Measurements from ENCODE around the gene NYNRIN. TPM values are rescaled to one million over a fixed set of nuclear protein-coding genes. Genes with fewer than 3 reads are reported as not detected.

Gene NYNRIN
- total RNA-seq, 2 experiments from 2014 or later: 0.07 to 0.16 TPM

GRCh38 chr14:24463017-24463883, 64.4 kb downstream of the NYNRIN start:
- Mint-ChIP-seq H3K27me3 (no peaks in the 10 kb centered on the region), H3K27ac (peak overlapping the region; percentile 10), H3K36me3 (ENCODE audit: low read depth) (no peaks in the 10 kb centered on the region), H3K4me1 (peaks cover 29% of the 10 kb centered on the region), H3K9me3 (ENCODE audit: low read depth) (no peaks in the 10 kb centered on the region), H3K4me3 (no peak overlapping the region)
- CTCF ChIA-PET: interaction anchor here (1.0 kb wide), 1 partner anchor 32 kb away, joined by 4 read pairs; no protein-coding TSS in a partner anchor
- POLR2A ChIA-PET: no interaction called here
- intact Hi-C loops (cut with DNase I, micrococcal nuclease): no loop called here
- DNase-seq: no peak
- no peak for ATAC-seq

- no peak for DNase-seq
- H3K4me1 Mint-ChIP-seq: peaks cover 29% of the 10 kb centered on the region
- H3K27me3 Mint-ChIP-seq: no peaks in the 10 kb centered on the region
- no peaks in the 10 kb centered on the region for H3K9me3 Mint-ChIP-seq (ENCODE audit: low read depth)
- no peaks in the 10 kb centered on the region for H3K36me3 Mint-ChIP-seq (ENCODE audit: low read depth)
- no peak for ATAC-seq
- H3K4me3 Mint-ChIP-seq: no peak overlapping the region
- H3K27ac Mint-ChIP-seq: peak overlapping the region; percentile 49
- ChIA-PET CTCF (no interaction called here), POLR2A (no interaction called here)
- intact Hi-C loops (cut with DNase I, micrococcal nuclease): no loop called here
Measured at GRCh38 chr14:24463884-24464785, 65.3 kb downstream of the NYNRIN start.

GRCh38 chr14:24465368-24465767, 66.6 kb downstream of the NYNRIN start:
- H3K9me3 Mint-ChIP-seq (ENCODE audit: low read depth): peaks cover under 1% of the 10 kb centered on the region
- peak overlapping the region; percentile 34 for H3K27ac Mint-ChIP-seq
- no peak overlapping the region for H3K4me3 Mint-ChIP-seq
- ChIA-PET CTCF (no interaction called here), POLR2A (no interaction called here)
- H3K4me1 Mint-ChIP-seq: peaks cover 29% of the 10 kb centered on the region
- H3K27me3 Mint-ChIP-seq: no peaks in the 10 kb centered on the region
- no peaks in the 10 kb centered on the region for H3K36me3 Mint-ChIP-seq (ENCODE audit: low read depth)
- no peak for DNase-seq
- peak; percentile 39 for ATAC-seq
- intact Hi-C loops (cut with DNase I, micrococcal nuclease): no loop called here

- Mint-ChIP-seq H3K27me3 (no peaks in the 10 kb centered on the region), H3K4me1 (peaks cover 29% of the 10 kb centered on the region), H3K9me3 (ENCODE audit: low read depth) (peaks cover 2% of the 10 kb centered on the region), H3K27ac (no peak overlapping the region), H3K36me3 (ENCODE audit: low read depth) (no peaks in the 10 kb centered on the region), H3K4me3 (no peak overlapping the region)
- ATAC-seq (no peak), DNase-seq (no peak)
- POLR2A ChIA-PET: no interaction called here
- intact Hi-C loops (cut with DNase I, micrococcal nuclease): no loop called here
- CTCF ChIA-PET: no interaction called here
Measured at GRCh38 chr14:24465805-24466204, 67.0 kb downstream of the NYNRIN start.

Other genes starting within 250 kb of the NYNRIN start
- 100 to 1,000 TPM; 172 to 209 TPM for gene IRF9, start 237.7 kb upstream of the NYNRIN start, total RNA-seq
- gene REC8, start 226.9 kb upstream of the NYNRIN start, total RNA-seq: 10 to 100 TPM; 25.6 to 27.7 TPM
- 10 to 100 TPM; 73.4 to 73.7 TPM for gene IPO4, start 210.2 kb upstream of the NYNRIN start, total RNA-seq
- 10 to 100 TPM; 17.0 to 24.4 TPM for gene TM9SF1, start 203.6 kb upstream of the NYNRIN start, total RNA-seq
- gene TSSK4, start 193.3 kb upstream of the NYNRIN start, total RNA-seq: under 1 TPM; 0.14 to 0.30 TPM
- 10 to 100 TPM; 48.8 to 73.0 TPM for gene CHMP4A, start 185.5 kb upstream of the NYNRIN start, total RNA-seq
- 10 to 100 TPM in 1 of 2 experiments, 1 to 10 TPM in 1; 4.5 to 11.7 TPM for gene MDP1, start 182.9 kb upstream of the NYNRIN start, total RNA-seq
- gene NEDD8, start 166.6 kb upstream of the NYNRIN start, total RNA-seq: 100 to 1,000 TPM; 187 to 217 TPM
- gene GMPR2, start 166.1 kb upstream of the NYNRIN start, total RNA-seq: 10 to 100 TPM; 56.7 to 59.6 TPM
- gene TINF2, start 156.4 kb upstream of the NYNRIN start, total RNA-seq: 100 to 1,000 TPM in 1 of 2 experiments, 10 to 100 TPM in 1; 87.4 to 108 TPM
- gene TGM1, start 135.8 kb upstream of the NYNRIN start, total RNA-seq: 1 to 10 TPM; 4.8 to 7.4 TPM
- gene RABGGTA, start 127.4 kb upstream of the NYNRIN start, total RNA-seq: 10 to 100 TPM; 52.1 to 56.0 TPM
- 10 to 100 TPM; 11.7 to 14.6 TPM for gene DHRS1, start 99.2 kb upstream of the NYNRIN start, total RNA-seq
- 10 to 100 TPM; 24.4 to 32.5 TPM for gene NOP9, start 99.2 kb upstream of the NYNRIN start, total RNA-seq
- gene CIDEB, start 91.0 kb upstream of the NYNRIN start, total RNA-seq: 10 to 100 TPM; 11.1 to 14.0 TPM
- gene LTB4R2, start 88.9 kb upstream of the NYNRIN start, total RNA-seq: 1 to 10 TPM; 7.5 to 9.5 TPM
- gene LTB4R, start 87.5 kb upstream of the NYNRIN start, total RNA-seq: 10 to 100 TPM; 10.1 to 14.2 TPM
- gene ADCY4, start 63.9 kb upstream of the NYNRIN start, total RNA-seq: 1 to 10 TPM; 1.4 to 1.8 TPM
- gene RIPK3, start 59.0 kb upstream of the NYNRIN start, total RNA-seq: 1 to 10 TPM; 8.9 to 9.4 TPM
- under 1 TPM; 0.11 to 0.30 TPM for gene NFATC4, start 30.8 kb upstream of the NYNRIN start, total RNA-seq
- gene CBLN3, start 30.7 kb downstream of the NYNRIN start, total RNA-seq: 10 to 100 TPM; 11.6 to 12.2 TPM
- 10 to 100 TPM; 50.6 to 58.1 TPM for gene KHNYN, start 31.0 kb downstream of the NYNRIN start, total RNA-seq
- 10 to 100 TPM; 40.9 to 47.8 TPM for gene SDR39U1, start 43.8 kb downstream of the NYNRIN start, total RNA-seq
- under 1 TPM in 1 of 2 experiments, not detected in 1; 0.39 TPM for gene CMA1, start 109.3 kb downstream of the NYNRIN start, total RNA-seq
- gene CTSG, start 177.2 kb downstream of the NYNRIN start, total RNA-seq: under 1 TPM in 1 of 2 experiments, not detected in 1; 0.35 TPM
- 10 to 100 TPM; 36.1 to 45.0 TPM for gene GZMH, start 210.7 kb downstream of the NYNRIN start, total RNA-seq
- 1,000 to 10,000 TPM; 2,147 to 3,062 TPM for gene GZMB, start 235.2 kb downstream of the NYNRIN start, total RNA-seq

Data from activated CD4-positive, alpha-beta T cell treated with anti-CD3 and anti-CD28 coated beads for 36 hours (primary cell).